Activated T-cell treated with anti-CD3 and anti-CD28 coated beads for 1 hour (primary cell): ENCODE measurements around the gene ODF2L.

Experiments
- DNase-seq: peaks from one replicate; pipeline ENCODE4 v3.0.0-alpha.2; 2020; ENCODE audit warnings: low read depth

The ODF2L gene

GRCh38 chr1:86303041-86303690, 93.0 kb downstream of the ODF2L start:
- DNase-seq = no peak
